Heart left ventricle (tissue), 16 donors: ENCODE measurements around the gene RASD2. TPM values are rescaled to one million over a fixed set of nuclear protein-coding genes. Genes with fewer than 3 reads are reported as not detected.

Experiments used
- ATAC-seq, 4 donors: fragments of 200-7000 bp; cut with Tn5 transposase; one replicate each; pipeline ENCODE4 v1.9.1; 2020 to 2022; ENCODE audit warnings: moderate library complexity in 4 of 4, mild to moderate bottlenecking in 3 of 4, moderate number of reproducible peaks in 1 of 4
- DNase-seq, 5 donors: peaks; one replicate each; pipeline ENCODE4 v3.0.0-alpha.2; 2020
- H3K27ac ChIP-seq, 12 donors: fragments of 200-600 bp; sonication (generic) in 4 of 12; one replicate each; pipeline versions ENCODE4 v1.5.0 to v1.8.0; 2016 to 2022; ENCODE audit warnings: mild to moderate bottlenecking in 2 of 12
- H3K27me3 ChIP-seq, 9 donors: fragments of 200-600 bp; sonication (generic) in 2 of 9; one replicate each; pipeline versions ENCODE4 v1.5.1 to v1.8.0; 2016 to 2022; ENCODE audit warnings: mild to moderate bottlenecking in 3 of 9
- H3K36me3 ChIP-seq, 9 donors: fragments of 200-600 bp; sonication (generic) in 2 of 9; one replicate each; pipeline versions ENCODE4 v1.5.0 to v1.8.0; 2018 to 2022; ENCODE audit warnings: mild to moderate bottlenecking in 2 of 9
- H3K4me1 ChIP-seq, 12 donors: fragments of 200-600 bp; sonication (generic) in 4 of 12; one replicate each; pipeline versions ENCODE4 v1.5.0 to v1.8.0; 2016 to 2022; ENCODE audit warnings: mild to moderate bottlenecking in 3 of 12
- H3K4me3 ChIP-seq, 12 donors: fragments of 200-600 bp; sonication (generic) in 4 of 12; one replicate each; pipeline versions ENCODE4 v1.5.0 to v1.8.0; 2017 to 2022; ENCODE audit warnings: mild to moderate bottlenecking in 9 of 12, moderate library complexity in 4 of 12
- H3K9me3 ChIP-seq, 12 donors: fragments of 200-600 bp; sonication (generic) in 4 of 12; one replicate each; pipeline versions ENCODE4 v1.5.0 to v1.8.0; 2016 to 2022; ENCODE audit warnings: mild to moderate bottlenecking in 1 of 12
- CTCF ChIP-seq, 12 donors: fragments of 200-600 bp; sonication (generic) in 4 of 12; IDR thresholded peaks; one replicate each; pipeline versions ENCODE4 v1.5.0 to v1.8.0; 2018 to 2022; ENCODE audit warnings: antibody characterized with exemption in 12 of 12, mild to moderate bottlenecking in 5 of 12
- POLR2A ChIP-seq, 2 donors: fragments of 450-650 bp; IDR thresholded peaks; one replicate each; pipeline ENCODE4 v1.6.1; 2017; ENCODE audit warnings: antibody characterized with exemption in 2 of 2, mild to moderate bottlenecking in 2 of 2, moderate library complexity in 2 of 2
- WGBS, 4 donors: extraction: QIAGEN DNeasy Blood & Tissue Kit in 2 of 4; methylation state at CpG; one replicate each; pipeline versions ENCODE4 v1.1.5 to v1.1.7; 2013 to 2018; 5-methylcytosine and 5-hydroxymethylcytosine counted together
- intact Hi-C, 10 donors: fragments of 100-400 bp; cut with DNase I; formaldehyde crosslinking; loops; one replicate each; pipeline versions ENCODE4 v1.11.1 to v1.14.2; 2022
- polyA plus RNA-seq, 2 donors: library from polyadenylated mRNA; stranded (reverse); fragments of 200-250 nt; gene quantifications; one replicate each; pipeline ENCODE4 v1.2.3, GENCODE V29; 2013
- total RNA-seq, 9 donors: library from RNA; depleted of rRNA in 2 of 9; stranded (reverse); fragments of >200 nt in 2 of 9; fragmentation: NEBNext Ultra II Directional in 3 of 9; extraction: Animal tissue kit (Norgen Biotek cat#: 25700) in 3 of 9; gene quantifications; one replicate each; pipeline versions ENCODE4 v1.1.0 to v1.2.4, GENCODE V29; 2016 to 2023
- donor health status: ischemic (EF 13 %, LVEDD 7.1; RV severe dilation, severe dysfunction).
- donor health status: healthy with polysubstance abuse.
- donor health status: DM: no; HTN: yes; CAD: no.
- donor health status: DM: no; HTN: no; CAD: no.
- donor health status: ischemic (EF 25% LVEDD 6.9; RV normal size, moderate dysfunction).
- donor health status: ischemic (EF 25% LVEDD 5.7; RV mildly dilated, moderate dysfunction).
- donor health status: healthy.
- donor health status: DM: yes; HTN: yes; CAD: no.
- donor health status: ischemic (EF 35%, LVEDD 5.7; RV mildly dilated, moderate dysfunction).
- donor health status: nonischemic (EF 11% LVEDD 7.7; RV severe dilation, severe dysfunction).
- donor health status: DM: yes; HTN: yes; CAD: no.
- donor health status: PGD.
- donor health status: ischemic (EF 29% LVEDD 5.4; RV normal size, mild dysfunction).
- donor health status: nonischemic (EF 23%, LVEDD 6.1; RV moderate dilation, normal function).

RASD2 gene
- total and polyA plus RNA-seq, 11 donors: 1.4 to 10.5 (median 5.0) TPM

GRCh38 chr22:35549328-35549727, 8.7 kb downstream of the RASD2 start:
- H3K27ac ChIP-seq: peak overlapping the region in 3 of 12 donors; percentile 2 to 12 (median 12)
- H3K27me3 ChIP-seq: no peaks in the 10 kb centered on the region
- WGBS, 4 donors: 15 to 24% (median 20%) methylated on average over 9 to 11 of the region's 11 CpGs
- DNase-seq: peak in 4 of 5 donors; percentile 54 to 85 (median 72)
- H3K9me3 ChIP-seq: no peaks in the 10 kb centered on the region
- H3K4me3 ChIP-seq: no peak overlapping the region
- H3K4me1 ChIP-seq: peaks cover 0 to 23% (median 10%) of the 10 kb centered on the region in 12 donors
- TF ChIP-seq POLR2A (IDR thresholded peaks at IDR 0.05): no peak
- no peak for TF ChIP-seq CTCF (IDR thresholded peaks at IDR 0.05)
- ATAC-seq: peak; percentile 50 to 78 (median 74)
- H3K36me3 ChIP-seq: no peaks in the 10 kb centered on the region
- intact Hi-C loops: loop anchor here in 1 of 10 donors (10.0 kb wide), 1 partner anchor 75 kb away; no protein-coding TSS in a partner anchor

GRCh38 chr22:35551549-35552177, 11.0 kb downstream of the RASD2 start:
- DNase-seq (no peak), ATAC-seq (no peak)
- intact Hi-C loops: no loop called here
- TF ChIP-seq CTCF (IDR thresholded peaks at IDR 0.05): no peak
- no peak for TF ChIP-seq POLR2A (IDR thresholded peaks at IDR 0.05)
- H3K27me3 ChIP-seq: no peaks in the 10 kb centered on the region
- WGBS, 4 donors: 95 to 96% (median 95%) methylated on average over 40 to 43 of the region's 43 CpGs
- no peaks in the 10 kb centered on the region for H3K9me3 ChIP-seq
- H3K36me3 ChIP-seq: no peaks in the 10 kb centered on the region
- H3K4me1 ChIP-seq: peaks cover 0 to 17% (median 6%) of the 10 kb centered on the region in 12 donors
- no peak overlapping the region for H3K27ac ChIP-seq
- no peak overlapping the region for H3K4me3 ChIP-seq

GRCh38 chr22:35552196-35552842, 11.7 kb downstream of the RASD2 start:
- TF ChIP-seq CTCF (IDR thresholded peaks at IDR 0.05) (no peak), POLR2A (IDR thresholded peaks at IDR 0.05) (no peak)
- intact Hi-C loops: no loop called here
- H3K36me3 ChIP-seq: no peaks in the 10 kb centered on the region
- H3K27ac ChIP-seq: no peak overlapping the region
- no peaks in the 10 kb centered on the region for H3K9me3 ChIP-seq
- no peak overlapping the region for H3K4me3 ChIP-seq
- H3K4me1 ChIP-seq: peaks cover 0 to 17% (median 6%) of the 10 kb centered on the region in 12 donors
- DNase-seq: no peak
- ATAC-seq: no peak
- no peaks in the 10 kb centered on the region for H3K27me3 ChIP-seq
- WGBS, 4 donors: 41 to 68% (median 50%) methylated on average over 13 of the region's 13 CpGs

GRCh38 chr22:35552846-35553245, 12.2 kb downstream of the RASD2 start:
- Histone ChIP-seq H3K27me3 (no peaks in the 10 kb centered on the region), H3K27ac (no peak overlapping the region), H3K4me3 (no peak overlapping the region), H3K36me3 (no peaks in the 10 kb centered on the region), H3K4me1 (peaks cover 0 to 17% (median 6%) of the 10 kb centered on the region in 12 donors), H3K9me3 (no peaks in the 10 kb centered on the region)
- WGBS, 4 donors: 79 to 87% (median 83%) methylated on average over 11 of the region's 11 CpGs
- TF ChIP-seq CTCF (IDR thresholded peaks at IDR 0.05) (no peak), POLR2A (IDR thresholded peaks at IDR 0.05) (no peak)
- intact Hi-C loops: no loop called here
- no peak for DNase-seq
- ATAC-seq: no peak
